HG02884 (cell line): ENCODE results near the gene PIK3C3.
"Not testable (repeated sequence)": the region's sequence is repeated elsewhere in the genome, so short reads cannot be mapped to it uniquely, and the experiment has no call there.

ENCODE experiments used
- ATAC-seq: cut with Tn5 transposase; IDR thresholded peaks from one replicate; pipeline ENCODE4 v1.9.1; 2021; ENCODE audit warnings: mild to moderate bottlenecking, moderate library complexity; ENCODE audit not compliant: unreplicated experiment

Gene PIK3C3

DNA sequence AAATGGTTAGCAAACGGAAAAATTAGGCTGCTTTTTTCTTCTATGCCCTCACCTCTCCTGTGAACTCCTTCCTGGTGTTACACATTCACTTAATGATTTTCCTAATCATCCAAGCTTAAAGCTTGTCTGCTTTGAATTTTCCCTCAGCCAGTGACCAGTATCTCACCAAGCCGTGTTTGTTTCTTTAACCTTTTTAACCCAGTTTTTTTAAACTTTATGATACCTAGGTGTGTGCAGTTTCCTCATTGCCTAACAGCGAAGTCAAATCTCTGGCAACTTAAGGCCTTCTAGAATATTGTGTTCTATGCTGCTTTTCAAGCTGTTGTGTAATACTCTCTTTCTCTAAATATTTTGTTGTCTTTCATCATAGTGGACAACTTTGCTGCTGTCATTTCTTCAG, 113.0 kb downstream of the PIK3C3 start:
- no peak for ATAC-seq

DNA sequence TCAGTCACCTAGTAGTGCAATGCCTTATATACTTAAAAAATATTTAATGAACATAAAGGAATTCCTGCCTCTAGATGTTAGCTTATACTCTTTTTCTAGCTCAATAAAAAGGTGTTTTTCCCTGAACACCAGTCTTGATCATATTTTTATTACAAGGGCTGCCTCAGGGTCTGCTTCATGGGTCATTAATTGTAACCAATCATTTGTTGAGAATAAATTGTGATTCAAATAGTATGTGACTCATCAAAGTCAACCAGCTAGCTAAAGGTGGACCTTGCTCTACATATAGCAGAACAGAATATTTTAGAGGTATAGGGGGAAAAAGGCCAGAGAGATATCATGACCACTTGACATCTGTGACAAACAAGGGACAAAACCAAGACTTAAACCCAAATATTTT, 114.0 kb downstream of the PIK3C3 start:
- no peak for ATAC-seq

DNA sequence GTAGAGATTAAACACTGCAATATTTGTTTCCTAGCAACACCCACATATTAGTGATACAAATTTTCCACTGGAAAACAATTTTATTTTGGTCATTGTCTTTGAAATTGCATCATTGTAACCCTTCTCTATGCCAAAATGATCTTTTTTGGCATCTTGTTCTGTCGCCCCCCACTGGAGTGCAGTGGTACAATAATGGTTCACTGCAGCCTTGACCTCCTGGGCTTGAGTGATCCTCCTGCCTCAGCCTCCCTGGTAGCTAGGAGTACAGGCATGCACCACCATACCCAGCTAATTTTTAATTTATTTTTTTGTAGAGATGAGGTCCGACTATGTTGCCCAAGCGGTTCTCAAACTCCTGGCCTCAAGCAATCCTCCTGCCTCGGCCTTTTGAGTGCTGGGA, 117.4 kb downstream of the PIK3C3 start:
- ATAC-seq, result no peak

DNA sequence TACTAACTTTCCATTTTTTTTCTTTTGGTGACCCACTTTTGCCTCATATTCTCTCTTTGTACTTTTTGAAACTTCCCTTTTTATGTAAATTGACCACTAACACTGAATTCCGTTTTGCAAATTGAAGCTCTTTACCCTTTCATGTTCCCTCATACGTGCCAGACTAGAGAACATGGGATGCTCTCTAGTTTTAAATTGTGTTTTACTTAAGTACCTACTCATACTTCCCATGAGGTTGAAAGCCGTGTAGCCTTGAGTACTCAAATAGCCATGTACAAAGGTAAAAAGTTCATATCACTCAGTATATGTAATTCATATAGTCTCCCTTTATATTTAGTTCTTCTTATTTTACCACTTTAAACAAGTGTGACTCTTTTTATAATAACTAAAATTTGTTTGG, 119.7 kb downstream of the PIK3C3 start:
- ATAC-seq, result no peak

DNA sequence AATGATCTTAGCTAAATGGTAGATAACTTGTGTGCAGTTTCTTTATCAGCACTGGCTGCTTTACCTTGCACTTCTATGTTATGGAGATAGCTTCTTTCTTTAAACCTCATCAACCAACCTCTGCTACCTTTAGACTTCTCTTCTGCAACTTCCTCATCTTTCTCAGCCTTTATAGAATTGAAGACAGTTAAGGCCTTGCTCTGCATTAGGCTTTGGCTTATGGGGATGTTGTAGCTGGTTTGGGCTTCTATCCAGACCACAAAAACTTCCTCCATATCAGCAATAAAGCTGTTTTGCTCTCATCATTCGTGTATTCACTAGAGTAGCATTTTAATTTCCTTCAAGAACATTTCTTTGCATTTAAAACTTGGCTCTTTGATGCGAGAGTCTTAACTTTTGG, 123.7 kb downstream of the PIK3C3 start:
- ATAC-seq, result no peak

DNA sequence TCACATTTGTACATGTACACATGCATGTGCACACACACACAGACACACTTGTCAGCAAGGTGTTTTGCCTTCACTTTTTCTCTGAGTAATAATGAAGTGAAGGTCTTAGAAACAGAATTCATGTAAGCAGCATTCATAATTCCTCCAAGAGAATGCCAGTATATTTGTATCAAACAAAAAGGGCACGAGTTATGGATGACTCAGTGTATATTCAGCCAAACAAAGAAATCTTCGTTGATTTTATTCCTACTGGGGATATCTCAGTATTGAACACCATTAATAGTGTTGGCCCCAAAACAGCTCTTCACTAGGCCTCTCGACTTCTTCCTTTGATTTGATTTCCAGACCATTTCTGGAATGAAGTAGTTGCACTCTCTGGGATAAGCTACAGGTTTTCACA, 125.3 kb downstream of the PIK3C3 start:
- no peak for ATAC-seq

DNA sequence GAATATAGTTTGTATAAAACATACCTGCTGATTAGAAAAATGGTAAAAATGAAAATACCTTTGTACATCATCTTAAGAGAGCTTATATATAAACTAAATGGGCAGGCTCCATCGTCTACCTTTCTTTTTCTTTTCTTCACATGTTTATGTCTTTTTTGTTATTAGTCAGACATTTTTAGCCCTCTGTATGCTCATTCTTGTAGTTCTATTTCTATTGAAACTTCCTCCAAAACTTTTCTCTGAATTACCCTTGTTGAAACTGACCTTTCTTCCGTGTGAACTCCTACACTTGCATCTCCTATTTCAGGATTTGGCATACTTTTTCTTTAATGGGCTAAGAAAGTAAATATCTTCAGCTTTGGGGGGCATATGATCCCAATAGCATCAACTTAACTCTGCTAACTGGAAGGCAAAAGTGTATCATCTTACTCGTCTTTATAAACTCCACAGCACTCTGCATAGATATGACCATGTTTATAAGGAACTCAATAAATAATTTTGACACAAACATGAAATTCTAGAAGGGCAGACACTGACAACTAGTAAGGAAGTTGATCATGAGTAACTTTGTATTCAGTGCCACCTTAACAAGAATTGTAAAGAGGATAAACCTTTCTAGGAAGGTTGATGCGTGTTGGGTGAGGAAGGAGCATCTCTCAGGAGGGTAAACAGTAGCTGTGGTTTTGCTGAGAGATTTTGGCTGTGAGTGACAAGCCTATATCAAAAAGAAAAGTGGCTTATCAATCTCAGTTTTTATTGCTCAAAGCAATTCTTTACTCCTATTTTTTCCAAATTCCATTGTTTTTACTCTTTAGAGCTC, 127.6 kb downstream of the PIK3C3 start:
- no peak for ATAC-seq

DNA sequence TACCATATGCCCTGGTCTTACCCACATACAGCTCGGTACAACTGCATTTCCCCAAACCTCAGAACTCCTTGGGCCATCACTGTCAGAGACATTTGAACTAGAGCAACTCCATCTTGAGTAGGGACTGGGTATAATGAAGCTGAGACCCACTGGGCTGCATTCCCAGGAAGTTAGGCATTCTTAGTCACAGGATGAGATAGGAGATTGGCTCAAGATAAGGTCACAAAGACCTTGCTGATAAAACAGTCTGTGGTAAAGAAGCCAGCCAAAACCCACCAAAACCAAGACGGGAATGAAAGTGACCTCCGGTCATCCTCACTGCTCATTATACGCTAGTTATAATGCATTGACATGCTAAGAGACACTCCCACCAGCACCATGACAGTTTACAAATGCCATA, 131.3 kb downstream of the PIK3C3 start:
- no peak for ATAC-seq

DNA sequence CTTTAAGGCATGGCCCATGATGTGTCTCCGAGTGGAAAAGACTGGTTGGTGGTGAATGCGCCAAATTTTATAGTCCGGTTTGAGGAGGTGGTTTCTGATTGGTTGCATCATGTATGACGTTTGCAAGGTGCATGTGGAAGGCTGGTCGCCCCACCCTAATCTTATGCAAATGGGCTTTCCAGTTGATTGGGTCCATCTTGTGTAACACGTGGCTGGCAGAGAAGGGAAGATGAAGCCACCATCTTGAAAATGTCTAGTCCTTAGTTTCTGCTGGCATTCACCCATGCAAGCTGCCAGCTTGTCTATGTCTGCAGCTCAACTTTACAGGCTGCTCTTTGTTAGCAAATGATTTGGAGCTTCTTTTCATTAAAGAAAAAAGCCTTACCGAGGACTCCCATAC, 132.2 kb downstream of the PIK3C3 start:
- ATAC-seq, result no peak

DNA sequence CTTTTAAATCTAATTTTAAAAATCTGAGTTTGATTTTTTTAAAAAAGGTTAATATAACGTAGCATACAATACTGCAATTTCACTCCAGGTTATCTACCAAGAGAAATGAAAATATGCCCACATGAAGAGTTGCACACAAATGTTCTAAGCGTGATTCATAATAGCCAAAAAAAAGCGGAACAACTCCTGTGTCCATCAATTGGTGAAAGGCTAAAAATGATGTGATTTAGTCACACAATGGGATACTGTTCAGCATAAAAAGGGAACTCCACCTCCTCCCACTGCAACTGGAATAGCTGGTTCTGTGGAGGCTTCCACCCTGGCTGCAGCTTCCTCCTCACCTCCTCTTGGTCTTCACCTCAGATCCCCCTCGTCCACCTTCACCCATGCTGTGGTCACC, 132.8 kb downstream of the PIK3C3 start:
- ATAC-seq, result no peak

DNA sequence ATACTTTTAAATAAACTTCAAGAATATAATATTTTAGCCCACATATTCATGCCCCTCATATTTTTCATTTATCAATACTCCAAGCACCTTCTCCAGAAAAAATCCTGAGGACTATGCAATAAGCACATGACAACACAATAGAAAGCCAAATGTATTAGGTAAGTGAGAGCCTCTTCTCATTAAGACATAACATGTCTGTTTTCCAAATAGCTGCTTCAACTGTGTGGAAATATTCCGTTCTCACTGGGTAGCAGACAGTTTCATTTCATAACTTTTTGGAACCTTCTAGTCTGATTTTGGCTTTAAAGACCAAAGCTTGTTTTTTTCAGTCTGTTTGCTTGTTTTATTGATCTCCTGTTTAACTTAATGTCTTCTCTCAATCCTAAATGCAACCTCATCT, 137.8 kb downstream of the PIK3C3 start:
- no peak for ATAC-seq

DNA sequence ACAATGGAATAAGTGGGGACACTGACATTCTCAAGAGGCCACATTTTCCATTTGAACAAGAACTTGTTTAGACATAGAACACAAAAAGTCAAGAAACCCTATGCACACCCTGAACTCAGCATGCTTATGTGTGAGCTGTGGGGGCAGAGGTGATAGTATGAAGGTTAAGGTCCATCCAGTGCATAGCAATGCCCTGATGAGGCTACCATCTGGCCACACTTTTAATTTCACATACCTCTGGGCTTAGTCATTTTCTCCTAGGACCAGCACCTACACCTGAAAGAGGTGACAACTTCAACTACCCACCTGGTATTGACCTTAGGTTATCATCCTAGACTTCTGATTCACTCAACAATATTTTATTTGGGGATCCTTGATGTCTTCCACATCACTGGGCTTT, 139.8 kb downstream of the PIK3C3 start:
- no peak for ATAC-seq

DNA sequence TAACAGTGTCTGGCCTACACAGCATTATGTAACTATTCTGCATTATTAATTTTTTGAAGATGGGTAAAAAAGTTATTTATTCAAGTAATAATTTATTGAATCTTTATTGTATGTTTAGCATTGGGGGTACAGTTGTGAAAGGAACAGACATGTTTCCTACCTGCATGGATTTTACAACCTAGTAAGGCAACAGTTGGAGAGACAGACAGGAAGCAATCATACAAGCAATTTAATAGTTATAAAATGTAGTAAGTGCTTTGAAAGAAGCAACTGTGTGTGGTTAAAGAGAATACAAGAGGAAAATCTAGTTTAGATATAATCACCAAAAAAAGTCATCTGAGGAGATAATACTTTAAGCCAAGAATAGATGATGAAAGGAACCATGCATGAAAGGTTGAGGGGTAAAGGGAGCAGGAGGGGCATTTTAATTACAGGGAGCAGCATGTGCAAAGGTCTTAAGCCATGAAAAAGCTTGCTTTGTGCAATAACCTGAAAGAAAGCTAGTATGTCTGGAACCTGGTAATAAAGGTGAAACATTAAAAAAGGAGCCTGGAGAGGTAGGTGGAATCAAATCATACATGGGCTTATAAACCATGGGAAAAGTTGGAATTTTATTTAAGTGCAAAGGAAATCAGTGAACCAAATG, 140.8 kb downstream of the PIK3C3 start:
- no peak for ATAC-seq

DNA sequence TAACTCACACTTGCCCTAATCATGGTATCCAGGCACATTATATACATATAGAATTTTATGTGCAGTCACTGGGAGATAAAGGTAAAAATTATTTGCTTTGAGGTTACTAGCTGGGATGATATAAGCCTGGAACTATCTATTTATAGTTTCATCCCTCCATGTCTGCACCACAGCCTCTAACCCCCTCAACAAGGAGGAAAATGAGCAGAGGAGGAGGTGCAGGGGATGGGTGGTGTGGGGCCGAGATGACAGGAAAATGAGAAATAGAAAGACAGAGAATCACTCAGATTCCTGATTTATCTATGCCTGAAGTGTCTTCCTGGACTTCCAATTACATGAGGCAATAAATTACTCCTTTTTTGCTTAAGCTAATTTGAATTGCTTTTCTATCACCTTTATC, 145.2 kb downstream of the PIK3C3 start:
- no peak for ATAC-seq

DNA sequence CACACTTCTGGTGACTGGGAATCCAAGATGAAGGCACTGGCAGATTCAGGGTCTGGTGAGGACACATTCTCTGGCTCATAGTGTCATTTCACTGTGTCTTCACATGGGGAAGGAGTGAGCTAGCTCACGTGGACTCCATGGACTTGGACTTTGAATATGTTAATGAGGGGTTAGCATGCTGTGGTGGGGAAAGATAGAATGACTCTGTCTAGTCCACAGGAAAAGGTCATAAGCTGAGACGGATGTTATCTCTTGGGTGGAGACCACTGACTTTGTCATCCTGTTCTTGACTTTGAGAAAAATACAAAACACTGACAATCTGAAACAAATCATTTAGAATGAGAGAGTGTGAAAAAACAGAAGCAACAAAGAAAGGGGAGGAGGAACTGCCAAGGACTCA, 145.9 kb downstream of the PIK3C3 start:
- no peak for ATAC-seq

DNA sequence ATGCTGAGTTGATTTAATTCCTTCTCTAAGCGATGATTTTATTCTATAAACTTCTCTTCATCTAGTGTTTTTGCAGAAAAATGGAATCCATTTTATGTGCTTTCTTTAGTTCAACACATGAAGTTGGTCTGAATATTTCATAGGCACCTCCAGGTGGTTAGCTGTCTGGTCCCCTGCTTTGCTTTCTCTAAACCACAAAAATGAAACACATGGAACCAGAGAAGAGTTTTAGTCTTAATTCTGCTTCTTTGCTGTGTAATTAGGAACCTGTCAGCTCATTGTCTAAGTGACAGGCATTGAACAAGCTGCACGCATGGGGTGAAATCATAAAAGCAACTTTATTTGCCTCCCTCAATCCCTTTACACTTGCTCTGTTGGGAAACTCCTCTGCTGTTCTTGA, 150.4 kb downstream of the PIK3C3 start:
- no peak for ATAC-seq

DNA sequence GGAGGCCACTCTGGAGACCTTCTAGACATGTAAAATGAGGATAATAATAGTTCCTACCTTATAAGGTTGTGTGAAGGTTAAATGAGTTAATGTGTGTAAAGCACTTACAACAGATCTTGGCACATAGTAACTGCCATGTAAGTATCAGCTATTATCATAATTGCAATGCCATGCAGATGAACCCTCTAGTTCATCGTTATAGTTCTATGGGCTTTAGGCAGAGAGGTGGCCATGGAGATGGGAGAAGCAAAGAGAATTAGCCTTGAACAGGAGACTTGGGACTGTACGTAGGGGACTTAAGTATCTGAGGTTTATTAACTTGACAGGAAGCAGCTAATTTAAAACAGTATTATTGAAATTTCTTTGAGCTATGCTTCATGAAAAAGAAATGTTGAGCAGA, 151.8 kb downstream of the PIK3C3 start:
- ATAC-seq, result no peak

DNA sequence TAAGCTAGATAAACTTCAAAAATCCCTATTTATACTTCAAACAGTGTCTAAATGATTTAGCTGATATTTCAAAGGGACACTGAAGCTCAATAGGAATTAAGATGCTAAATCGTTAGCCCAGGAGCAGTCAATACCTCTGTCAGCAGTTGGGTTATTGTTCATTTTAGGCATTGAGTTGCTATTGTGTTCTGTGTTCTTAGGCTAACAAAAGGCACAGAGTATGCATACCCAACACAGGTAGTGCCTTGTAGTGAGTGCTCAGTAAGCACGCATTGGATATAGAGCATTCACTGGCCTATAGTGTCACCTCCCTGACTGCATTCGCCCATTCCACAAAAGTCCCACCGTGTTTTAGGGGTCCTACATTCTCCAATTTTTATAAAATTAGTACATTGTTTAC, 152.3 kb downstream of the PIK3C3 start:
- ATAC-seq, result no peak

DNA sequence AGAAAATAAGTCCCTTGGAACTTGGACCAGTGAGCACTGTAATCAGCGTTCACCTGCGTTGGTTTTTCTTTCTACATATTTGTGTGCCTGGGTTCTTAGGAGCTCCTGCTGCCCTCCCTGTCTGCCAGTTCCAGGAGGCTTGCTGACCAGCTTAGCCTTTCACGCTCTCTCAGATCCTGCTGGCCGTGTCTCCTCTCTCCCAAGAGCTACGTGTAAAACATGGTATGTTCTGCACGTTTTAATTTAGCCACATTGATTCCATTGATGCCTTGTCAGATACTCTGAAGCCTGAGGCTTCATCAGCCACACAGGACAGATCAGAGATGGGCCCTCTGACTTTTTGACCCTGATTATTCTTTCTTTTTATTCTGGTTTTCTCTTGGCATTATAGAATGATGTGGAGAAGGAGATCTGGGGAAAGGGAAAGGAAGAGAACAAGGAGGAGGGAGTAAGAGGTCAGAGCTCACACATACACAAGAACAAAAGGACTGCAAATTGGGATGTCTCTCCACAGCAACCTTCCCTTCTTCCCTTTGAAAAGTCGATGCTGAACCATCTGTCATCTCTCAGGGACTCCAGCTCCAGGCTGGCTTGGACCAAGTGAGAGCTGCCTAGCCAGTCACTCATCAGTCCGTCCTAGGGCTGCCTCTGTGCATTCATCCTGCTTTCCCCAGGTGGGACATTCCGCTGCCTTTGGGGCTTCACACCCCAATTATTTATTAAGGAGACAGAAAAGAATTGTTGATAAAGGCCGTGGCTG, 152.8 kb downstream of the PIK3C3 start:
- no peak for ATAC-seq

DNA sequence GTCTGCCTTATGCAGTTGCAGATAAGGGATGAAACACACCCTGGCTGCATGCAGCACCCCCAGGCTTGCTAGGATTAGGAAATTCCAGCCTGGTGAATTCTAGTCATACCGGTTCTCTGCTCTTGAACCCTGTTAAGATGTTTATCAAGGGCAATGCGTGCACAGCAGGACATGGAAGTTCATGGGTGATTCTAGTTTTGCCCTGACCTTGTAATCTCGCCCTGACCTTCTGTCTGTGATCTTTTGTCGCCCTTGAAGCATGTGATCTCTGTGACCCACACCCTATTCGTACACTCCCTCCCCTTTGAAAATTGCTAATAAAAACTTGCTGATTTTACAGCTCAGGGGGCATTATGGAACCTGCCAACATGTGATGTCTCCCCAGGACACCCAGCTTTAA, 157.1 kb downstream of the PIK3C3 start:
- not testable (repeated sequence) for ATAC-seq

DNA sequence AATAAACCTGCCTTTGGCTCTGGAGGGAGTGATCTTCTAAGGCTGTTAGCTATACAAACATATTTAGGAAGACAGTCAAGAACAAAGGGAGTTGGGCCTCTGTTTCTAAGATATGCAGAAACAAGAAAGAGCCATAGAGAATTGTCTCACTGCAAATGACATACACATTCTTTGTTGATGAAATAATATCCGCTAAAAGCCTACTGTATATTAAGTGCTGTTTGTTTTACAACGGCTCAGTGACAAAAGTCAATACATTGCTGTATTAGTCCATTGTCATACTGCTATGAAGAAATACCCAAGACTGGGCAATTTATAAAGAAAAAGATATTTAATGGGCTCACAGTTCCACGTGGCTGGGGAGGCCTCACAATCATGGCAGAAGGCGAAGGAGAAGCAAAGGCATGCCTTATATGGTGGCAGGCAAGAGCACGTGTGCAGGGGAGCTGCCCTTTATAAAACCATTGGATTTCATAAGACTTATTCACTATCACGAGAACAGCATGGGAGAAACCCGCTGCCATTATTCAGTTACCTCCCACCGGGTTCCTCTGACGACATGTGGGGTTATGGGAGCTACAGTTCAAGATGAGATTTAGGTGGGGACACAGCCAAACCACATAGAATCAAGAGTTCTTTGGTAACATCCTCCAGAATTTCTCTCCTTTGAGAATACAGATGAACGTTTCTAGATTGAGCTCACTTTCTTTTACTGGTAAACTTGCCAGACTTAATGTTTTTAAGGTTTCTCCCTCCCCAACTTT, 157.8 kb downstream of the PIK3C3 start:
- no peak for ATAC-seq
